ENCODE results near the gene SF3B6.

Gene SF3B6

GRCh38 chr2:24088821-24089359 lies 12.8 kb upstream of the SF3B6 start:
- DNase-seq: no peak

GRCh38 chr2:24087032-24087431 lies 10.9 kb upstream of the SF3B6 start:
- no peak for DNase-seq

- DNase-seq: no peak
Observed at GRCh38 chr2:24086241-24086640, 10.1 kb upstream of the SF3B6 start.

GRCh38 chr2:24085200-24085489 lies 9.0 kb upstream of the SF3B6 start:
- DNase-seq: no peak

DNA sequence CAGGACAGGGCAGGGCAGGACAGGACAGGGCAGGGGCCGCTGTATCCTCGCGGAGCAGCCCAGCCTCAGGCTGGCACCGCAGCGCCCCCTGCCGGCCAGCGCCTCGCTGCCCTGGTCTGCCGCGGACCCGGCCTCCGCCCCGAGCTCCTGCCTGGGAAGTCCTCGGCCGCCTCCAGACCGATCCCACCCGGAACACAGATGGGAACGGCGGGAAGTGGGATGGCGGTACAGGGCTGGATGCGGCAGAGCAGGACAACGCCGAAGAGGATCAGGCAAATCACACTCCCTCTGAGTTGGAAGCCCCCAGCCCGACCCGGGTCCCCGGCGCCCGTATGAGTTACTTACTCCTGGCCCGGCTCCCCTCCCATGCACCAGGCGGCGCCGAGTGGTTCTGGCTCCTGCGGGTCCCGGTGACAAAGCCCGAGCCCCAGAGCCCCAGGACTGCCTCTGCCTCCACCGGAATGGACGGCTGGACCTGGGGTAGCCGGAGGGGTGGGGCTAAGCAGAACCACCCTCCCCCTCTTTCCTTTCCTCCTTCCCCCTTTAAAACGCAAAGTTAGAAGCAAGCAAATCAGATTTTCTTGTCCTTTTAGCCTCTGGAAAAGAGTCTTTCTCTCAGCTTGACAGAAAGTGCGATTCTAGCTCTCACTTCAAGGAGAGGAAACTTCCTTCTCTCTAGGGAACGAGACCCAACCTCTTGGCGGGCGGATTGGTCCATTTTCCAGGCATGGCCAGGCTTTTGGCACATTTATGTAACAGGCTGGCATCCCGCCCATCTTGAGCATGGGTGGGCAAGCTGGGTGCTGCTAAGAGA lies 8.5 kb upstream of the SF3B6 start, which contains the start of gene TP53I3:
Gene TP53I3 (minus strand): TSS at position 449 of the 814 bp plus-strand sequence. CDS start 508 bp downstream, outside the sequence.
- peak; percentile 86 for DNase-seq

DNA sequence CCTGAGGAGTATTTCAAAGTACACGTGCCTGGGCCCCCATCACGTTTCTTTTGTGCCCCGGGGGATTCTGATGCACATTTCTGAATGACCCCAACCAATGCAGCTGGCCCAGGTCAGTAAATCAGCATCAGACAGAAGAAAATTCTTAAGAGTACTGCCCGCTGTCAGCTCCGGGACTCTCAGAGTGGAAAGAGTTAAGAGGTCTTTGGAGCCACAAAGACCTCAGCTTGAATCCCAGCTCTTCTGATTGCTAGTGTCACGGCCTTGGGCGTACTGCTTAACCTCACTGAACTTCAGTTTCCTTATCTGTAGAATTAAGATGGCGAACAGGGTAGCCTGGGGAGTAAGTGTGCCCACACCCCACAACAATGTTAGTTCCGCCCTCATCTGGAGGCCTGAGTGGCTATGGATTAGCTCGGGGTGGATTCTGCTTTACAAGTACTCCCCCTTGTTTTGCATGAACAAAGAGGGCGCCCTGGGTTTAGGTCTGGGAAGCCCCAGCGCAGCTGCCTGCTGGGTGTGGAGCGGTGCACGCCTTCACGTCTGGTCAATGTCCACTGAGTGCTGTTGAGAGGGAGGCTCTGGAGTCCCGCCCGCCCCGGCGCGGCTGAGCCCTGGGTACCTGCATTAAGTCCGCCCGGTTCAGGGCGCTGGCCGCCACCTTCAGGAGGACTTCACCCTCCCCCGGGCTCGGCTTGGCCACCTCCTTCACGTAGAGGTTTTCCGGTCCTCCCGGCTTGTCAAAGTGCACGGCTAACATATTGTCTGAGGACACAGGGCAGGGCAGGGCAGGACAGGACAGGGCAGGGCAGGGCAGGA lies 7.7 kb upstream of the SF3B6 start:
- no peak for DNase-seq

DNA sequence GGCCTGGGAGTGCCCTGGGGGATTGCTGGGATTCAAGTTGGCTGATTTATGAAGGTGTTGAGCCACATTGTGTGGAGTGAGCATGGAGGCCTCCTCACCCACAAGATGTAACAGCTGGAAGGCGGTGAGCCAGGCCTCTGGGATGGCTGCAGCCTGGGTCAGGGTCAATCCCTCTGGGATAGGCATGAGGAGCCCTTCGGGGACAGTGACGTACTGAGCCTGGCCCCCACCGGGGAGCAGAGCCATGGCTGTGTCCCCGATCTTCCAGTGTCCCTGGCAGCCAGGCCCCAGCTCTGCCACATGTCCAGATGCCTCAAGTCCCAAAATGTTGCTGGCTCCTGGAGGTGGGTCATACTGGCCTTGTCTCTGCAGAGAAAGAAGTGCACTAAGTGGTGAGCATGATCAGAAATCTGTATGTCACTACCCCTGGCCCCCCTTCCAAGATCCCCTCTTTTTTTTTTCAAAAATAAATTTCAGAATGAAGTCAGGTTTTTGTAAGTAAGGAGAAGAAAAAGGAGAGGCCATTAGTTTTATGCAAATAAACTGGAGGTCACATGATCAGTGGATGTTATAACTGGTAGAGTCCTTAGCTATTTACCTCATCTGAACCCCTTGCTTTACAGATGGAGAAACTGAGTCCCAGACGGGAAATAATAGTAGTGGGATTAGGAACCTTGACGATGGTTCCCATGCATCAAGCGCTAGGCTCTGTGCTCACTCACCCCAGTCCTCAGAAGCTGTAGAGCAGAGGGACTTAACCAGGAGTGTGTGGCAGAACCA lies 6.9 kb upstream of the SF3B6 start:
- DNase-seq: no peak

- no peak for DNase-seq
Observed at GRCh38 chr2:24080701-24081100, 4.6 kb upstream of the SF3B6 start.

GRCh38 chr2:24077879-24078278 lies 1.8 kb upstream of the SF3B6 start:
- no peak for DNase-seq

- no peak for DNase-seq
Observed at GRCh38 chr2:24077535-24077877, 1.4 kb upstream of the SF3B6 start.

GRCh38 chr2:24076849-24077534 lies 866 bp upstream of the SF3B6 start:
- peak; percentile 22 for DNase-seq

DNA sequence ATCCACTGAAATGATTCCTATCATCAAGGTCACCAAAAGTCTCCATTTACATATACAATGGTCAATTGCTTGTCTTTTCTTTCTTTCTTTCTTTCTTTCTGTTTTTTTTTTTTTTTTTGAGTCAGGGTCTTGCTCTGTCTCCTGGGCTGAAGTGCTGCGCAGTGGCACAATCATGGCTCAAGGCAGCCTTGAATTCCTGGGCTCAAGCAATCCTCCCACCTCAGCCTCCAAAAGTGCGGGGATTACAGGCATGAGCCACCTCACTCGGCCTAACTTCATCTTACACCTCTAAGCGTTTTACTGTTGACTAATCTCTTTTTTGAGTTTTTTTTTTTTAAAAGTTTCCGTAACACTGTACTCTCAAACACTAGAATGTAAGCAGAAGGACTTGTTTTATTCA lies 867 bp downstream of the SF3B6 start:
- no peak for DNase-seq

DNA sequence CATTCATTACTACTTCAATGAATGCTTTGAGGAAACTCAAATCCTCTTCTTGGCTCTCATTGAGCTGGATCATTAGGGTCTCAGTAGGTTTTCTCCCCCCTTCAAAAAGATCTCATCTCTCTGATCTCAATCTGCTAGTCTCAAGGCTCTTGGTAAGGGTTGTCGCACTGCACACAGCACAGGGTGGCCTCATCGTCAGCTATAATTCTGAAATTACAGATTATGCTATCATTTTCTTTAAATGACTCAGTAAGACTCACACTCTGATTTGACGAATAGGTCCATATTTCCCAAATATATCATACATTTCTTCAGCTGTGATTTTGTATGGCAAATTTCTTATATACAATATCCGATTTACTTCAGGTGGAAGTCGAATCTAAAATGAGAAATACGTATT lies 2.3 kb downstream of the SF3B6 start:
- peak; percentile 8 for DNase-seq

- no peak for DNase-seq
Observed at GRCh38 chr2:24072259-24072658, 3.9 kb downstream of the SF3B6 start.

DNA sequence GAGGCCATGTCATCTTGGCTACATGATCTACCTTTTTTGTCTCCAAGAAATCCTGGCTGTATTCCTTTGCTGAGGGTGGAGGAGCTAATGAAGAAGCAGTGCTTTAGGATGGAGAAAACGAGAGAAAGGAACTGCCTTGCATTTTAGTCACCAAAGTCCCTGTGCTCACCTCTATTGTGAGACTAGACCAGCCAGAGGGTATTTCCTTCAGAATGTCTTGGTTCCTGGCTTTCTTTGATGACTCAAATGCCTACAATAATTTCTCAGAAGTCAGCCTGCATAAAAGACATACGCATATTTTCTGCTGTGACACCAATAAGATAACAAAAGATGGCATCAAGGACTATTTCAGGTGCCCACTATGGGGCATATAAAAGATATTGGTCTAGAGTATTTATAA lies 10.8 kb downstream of the SF3B6 start:
- no peak for DNase-seq

- DNase-seq: no peak
Observed at GRCh38 chr2:24058564-24059271, 17.4 kb downstream of the SF3B6 start.

DNA sequence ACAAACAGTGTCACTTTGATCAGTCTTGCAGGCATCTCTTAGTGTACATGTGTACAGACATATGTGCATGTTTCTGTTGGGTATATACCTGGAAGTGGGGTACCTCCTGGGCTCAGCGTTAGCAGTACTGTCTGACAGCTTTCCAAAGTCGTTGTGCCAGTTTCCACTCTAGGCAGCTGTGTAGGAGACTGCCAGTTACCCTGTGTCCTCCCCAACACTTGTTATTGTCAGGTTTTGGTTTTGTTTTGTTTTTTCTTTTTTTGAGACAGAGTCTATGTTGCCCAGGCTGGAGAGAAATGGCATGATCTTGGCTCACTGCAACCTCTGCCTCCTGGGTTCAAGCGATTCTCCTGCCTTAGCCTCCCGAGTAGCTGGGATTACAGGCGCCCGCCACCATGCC lies 20.4 kb downstream of the SF3B6 start:
- no peak for DNase-seq

- DNase-seq: no peak
Observed at GRCh38 chr2:24054366-24055010, 21.6 kb downstream of the SF3B6 start.

DNA sequence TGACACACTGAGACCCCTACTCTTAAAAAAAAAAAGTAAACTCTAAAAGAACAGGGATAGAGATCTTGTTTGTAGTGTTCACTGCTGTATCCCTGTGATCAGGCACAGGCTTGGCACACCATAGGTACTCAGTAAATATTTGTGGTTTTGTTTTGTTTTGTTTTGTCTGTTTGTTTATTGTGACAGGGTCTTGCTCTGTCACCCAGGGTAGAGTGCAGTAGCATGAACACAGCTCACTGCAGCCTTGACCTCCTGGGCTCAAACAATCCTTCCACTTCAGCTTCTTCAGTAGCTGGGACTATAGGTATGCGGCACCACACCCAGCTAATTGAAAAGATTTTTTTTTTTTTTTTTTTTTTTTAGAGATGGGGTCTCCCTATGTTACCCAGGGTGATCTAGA lies 23.2 kb downstream of the SF3B6 start:
- DNase-seq: no peak

DNA sequence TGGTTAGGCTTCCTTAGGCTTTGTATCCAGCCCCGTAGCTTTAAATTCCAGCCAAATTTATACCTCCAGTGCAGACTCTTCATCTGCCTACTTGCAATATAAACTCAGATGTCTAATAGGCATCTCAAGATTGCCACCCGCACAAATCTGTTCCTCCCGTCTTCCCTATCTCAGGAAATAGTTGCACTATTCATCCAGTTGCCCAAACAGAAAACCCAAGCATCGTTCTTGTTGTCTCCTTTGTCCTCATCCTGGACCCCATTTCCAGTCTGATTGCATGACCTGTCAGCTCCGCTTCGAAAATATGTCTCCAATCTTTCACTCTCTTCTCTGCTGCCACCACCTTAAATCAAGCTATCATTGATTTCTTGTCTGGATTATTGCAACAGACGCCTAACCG lies 24.3 kb downstream of the SF3B6 start:
- DNase-seq: no peak
